Parathyroid adenoma (tissue), 2 donors: ENCODE measurements around the gene PSAP.

Experiments used
- H2AFZ ChIP-seq: fragments of 300-600 bp; sonication (generic); one replicate; pipeline ENCODE4 v1.7.0; 2017; ENCODE audit warnings: antibody characterized with exemption, mild to moderate bottlenecking
- H3K27ac ChIP-seq: fragments of 300-600 bp; sonication (generic); one replicate; pipeline ENCODE4 v1.7.0; 2017
- H3K27me3 ChIP-seq: fragments of 300-600 bp; sonication (generic); one replicate; pipeline ENCODE4 v1.7.0; 2017; ENCODE audit warnings: low read length; ENCODE audit not compliant: control insufficient read depth, insufficient read depth
- H3K36me3 ChIP-seq: fragments of 300-600 bp; sonication (generic); one replicate; pipeline ENCODE4 v1.7.0; 2017; ENCODE audit warnings: low read length; ENCODE audit not compliant: control insufficient read depth, insufficient read depth
- H3K4me1 ChIP-seq: fragments of 300-600 bp; sonication (generic); one replicate; pipeline ENCODE4 v1.7.0; 2017; ENCODE audit warnings: control low read depth
- H3K4me2 ChIP-seq: fragments of 300-600 bp; sonication (generic); one replicate; pipeline ENCODE4 v1.7.0; 2017; ENCODE audit warnings: low read length
- H3K4me3 ChIP-seq: fragments of 300-600 bp; sonication (generic); one replicate; pipeline ENCODE4 v1.7.0; 2017; ENCODE audit warnings: low read depth, low read length
- H3K79me2 ChIP-seq: fragments of 300-600 bp; sonication (generic); one replicate; pipeline ENCODE4 v1.7.0; 2017; ENCODE audit warnings: control low read depth
- H3K9ac ChIP-seq: fragments of 300-600 bp; sonication (generic); one replicate; pipeline ENCODE4 v1.7.0; 2017; ENCODE audit warnings: mild to moderate bottlenecking
- H3K9me3 ChIP-seq: fragments of 300-600 bp; sonication (generic); one replicate; pipeline ENCODE4 v1.7.0; 2017; ENCODE audit warnings: low read length; ENCODE audit not compliant: control insufficient read depth
- CTCF ChIP-seq: fragments of 300-600 bp; sonication (generic); IDR thresholded peaks from one replicate; pipeline ENCODE4 v1.7.0; 2017; ENCODE audit warnings: antibody characterized with exemption, mild to moderate bottlenecking
- donor health status: primary hyperparathyroidism.

PSAP gene

GRCh38 chr10:71848325-71849275, 2.5 kb downstream of the PSAP start:
- Histone ChIP-seq H3K9me3 (no peaks in the 10 kb centered on the region), H3K4me3 (no peak overlapping the region), H3K4me2 (peak overlapping the region; percentile 35), H3K36me3 (no peaks in the 10 kb centered on the region), H3K4me1 (peaks cover 14% of the 10 kb centered on the region), H3K27ac (no peak overlapping the region), H3K79me2 (peaks cover 64% of the 10 kb centered on the region), H3K9ac (no peak overlapping the region), H2AFZ (no peak overlapping the region), H3K27me3 (no peaks in the 10 kb centered on the region)
- TF ChIP-seq CTCF, result no peak

DNA sequence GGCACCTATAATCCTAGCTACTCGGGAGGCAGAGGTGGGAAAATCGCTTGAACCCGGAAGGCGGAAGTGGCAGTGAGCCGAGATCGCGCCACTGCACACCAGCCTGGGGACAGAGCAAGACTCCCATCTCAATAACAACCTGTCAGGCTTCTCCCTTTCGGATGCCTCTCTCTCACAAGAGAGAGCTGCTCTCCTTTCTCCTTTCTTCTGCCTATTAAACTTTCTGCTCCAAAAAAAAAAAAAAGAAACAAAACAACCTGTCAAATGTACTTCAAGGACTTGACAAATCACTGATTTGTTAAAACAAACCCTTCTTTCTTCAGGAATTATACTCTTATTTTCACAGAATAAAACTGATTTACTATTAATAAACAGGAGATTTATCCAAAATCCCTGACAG, 3.6 kb downstream of the PSAP start:
- TF ChIP-seq CTCF, result no peak
- Histone ChIP-seq H3K36me3 (no peaks in the 10 kb centered on the region), H2AFZ (no peak overlapping the region), H3K79me2 (peaks cover 73% of the 10 kb centered on the region), H3K27ac (no peak overlapping the region), H3K4me2 (no peak overlapping the region), H3K4me3 (no peak overlapping the region), H3K4me1 (peaks cover 14% of the 10 kb centered on the region), H3K9ac (no peak overlapping the region), H3K27me3 (no peaks in the 10 kb centered on the region), H3K9me3 (no peaks in the 10 kb centered on the region)

GRCh38 chr10:71846816-71847215, 4.2 kb downstream of the PSAP start:
- no peak overlapping the region for H2AFZ ChIP-seq
- H3K4me2 ChIP-seq, result no peak overlapping the region
- H3K9ac ChIP-seq, result no peak overlapping the region
- no peaks in the 10 kb centered on the region for H3K9me3 ChIP-seq
- TF ChIP-seq CTCF, result no peak
- H3K4me1 ChIP-seq, result peaks cover 14% of the 10 kb centered on the region
- H3K4me3 ChIP-seq, result no peak overlapping the region
- H3K36me3 ChIP-seq, result no peaks in the 10 kb centered on the region
- no peak overlapping the region for H3K27ac ChIP-seq
- no peaks in the 10 kb centered on the region for H3K27me3 ChIP-seq
- peaks cover 73% of the 10 kb centered on the region for H3K79me2 ChIP-seq

GRCh38 chr10:71845410-71846405, 5.3 kb downstream of the PSAP start:
- Histone ChIP-seq H2AFZ (no peak overlapping the region), H3K27me3 (no peaks in the 10 kb centered on the region), H3K4me3 (no peak overlapping the region), H3K4me1 (peaks cover 18% of the 10 kb centered on the region), H3K27ac (no peak overlapping the region), H3K9me3 (no peaks in the 10 kb centered on the region), H3K36me3 (no peaks in the 10 kb centered on the region), H3K79me2 (peaks cover 75% of the 10 kb centered on the region), H3K9ac (no peak overlapping the region), H3K4me2 (no peak overlapping the region)
- no peak for TF ChIP-seq CTCF
